Caco-2 (cell line): ENCODE data around the gene FBXW4. TPM values are rescaled to one million over a fixed set of nuclear protein-coding genes. Genes with fewer than 3 reads are reported as not detected.

Experiments
- BruUV-seq: library from RNA; stranded (reverse); fragments of 400-500 nt; replicated peaks from 2 replicates; lab custom pipeline; 2021; lab: Mats Ljungman, UMichigan
- CTCF ChIA-PET: fragments of 300-600 bp; sonication (Branson Sonifier 250); formaldehyde crosslinking; loops from one replicate; lab custom pipeline; 2022; ENCODE audit warnings: antibody characterized with exemption; lab: Charles Lee
- POLR2A ChIA-PET: fragments of 300-600 bp; sonication (Branson Sonifier 250); formaldehyde crosslinking; loops from one replicate; lab custom pipeline; 2022; ENCODE audit warnings: antibody characterized with exemption; lab: Charles Lee
- DNase-seq, 2 experiments: peaks; one replicate each; pipeline versions ENCODE4 v3.0.0 to v3.0.0-alpha.2; 2020 to 2022
- H3K27me3 ChIP-seq: replicated peaks from 2 replicates; pipeline ENCODE4 v1.6.0; 2011; ENCODE audit warnings: low read length; ENCODE audit not compliant: control insufficient read depth, insufficient read depth
- H3K36me3 ChIP-seq: 2 replicates; pipeline ENCODE4 v1.5.1; 2011; ENCODE audit warnings: low read length; ENCODE audit not compliant: control insufficient read depth, insufficient read depth
- H3K4me1 ChIP-seq: fragments of 250-450 bp; sonication (Bioruptor Pico); 2 replicates; pipeline ENCODE4 v1.5.1; 2020; ENCODE audit warnings: mild to moderate bottlenecking
- H3K4me3 ChIP-seq: 2 replicates; pipeline ENCODE4 v1.5.1; 2011; ENCODE audit warnings: low read depth, mild to moderate bottlenecking, control low read depth, low read length
- H3K9me3 ChIP-seq: fragments of 250-450 bp; sonication (Bioruptor Pico); 2 replicates; pipeline ENCODE4 v1.5.1; 2020; ENCODE audit warnings: mild to moderate bottlenecking, moderate library complexity
- H3K27ac Mint-ChIP-seq: one replicate; pipeline ENCODE4 v1.8.0; 2022; ENCODE audit warnings: mixed read lengths; ENCODE audit not compliant: unreplicated experiment
- H3K27me3 Mint-ChIP-seq: one replicate; pipeline ENCODE4 v1.8.0; 2022; ENCODE audit warnings: mixed read lengths; ENCODE audit not compliant: insufficient read depth, unreplicated experiment
- H3K36me3 Mint-ChIP-seq: one replicate; pipeline ENCODE4 v1.8.0; 2022; ENCODE audit warnings: mild to moderate bottlenecking, mixed read lengths; ENCODE audit not compliant: insufficient read depth, unreplicated experiment
- H3K4me1 Mint-ChIP-seq: one replicate; pipeline ENCODE4 v1.8.0; 2022; ENCODE audit warnings: low read depth, mixed read lengths; ENCODE audit not compliant: unreplicated experiment
- H3K4me3 Mint-ChIP-seq: one replicate; pipeline ENCODE4 v1.8.0; 2022; ENCODE audit warnings: mild to moderate bottlenecking, moderate library complexity, mixed read lengths; ENCODE audit not compliant: unreplicated experiment
- H3K9me3 Mint-ChIP-seq: one replicate; pipeline ENCODE4 v1.8.0; 2022; ENCODE audit warnings: mixed read lengths; ENCODE audit not compliant: unreplicated experiment
- intact Hi-C: fragments of 100-400 bp; cut with micrococcal nuclease; formaldehyde crosslinking; loops from one replicate; pipeline ENCODE4 v1.10.0; 2022; ENCODE audit not compliant: unreplicated experiment
- total RNA-seq: library from RNA; stranded (reverse); gene quantifications from 2 replicates; pipeline ENCODE4 v1.2.3, GENCODE V29; 2022
- TF ChIP-seq, protein P1 (sequence below), 2 experiments: fragments of 200-600 bp in 1 of 2; IDR thresholded peaks; 1 replicate in 1 of 2; 2 replicates in 1 of 2; pipeline versions ENCODE4 v1.5.1 to v1.8.0; 2011 to 2022; ENCODE audit warnings: antibody characterized with exemption in 1 of 2, control low read depth in 1 of 2, inconsistent platforms in 1 of 2, low read depth in 1 of 2, low read length in 1 of 2, mild to moderate bottlenecking in 1 of 2, moderate library complexity in 1 of 2; ENCODE audit not compliant: insufficient read depth in 1 of 2, severe bottlenecking in 1 of 2, unreplicated experiment in 1 of 2

FBXW4 gene
- total RNA-seq, 1 experiment from 2014 or later: 44.0 TPM

DNA sequence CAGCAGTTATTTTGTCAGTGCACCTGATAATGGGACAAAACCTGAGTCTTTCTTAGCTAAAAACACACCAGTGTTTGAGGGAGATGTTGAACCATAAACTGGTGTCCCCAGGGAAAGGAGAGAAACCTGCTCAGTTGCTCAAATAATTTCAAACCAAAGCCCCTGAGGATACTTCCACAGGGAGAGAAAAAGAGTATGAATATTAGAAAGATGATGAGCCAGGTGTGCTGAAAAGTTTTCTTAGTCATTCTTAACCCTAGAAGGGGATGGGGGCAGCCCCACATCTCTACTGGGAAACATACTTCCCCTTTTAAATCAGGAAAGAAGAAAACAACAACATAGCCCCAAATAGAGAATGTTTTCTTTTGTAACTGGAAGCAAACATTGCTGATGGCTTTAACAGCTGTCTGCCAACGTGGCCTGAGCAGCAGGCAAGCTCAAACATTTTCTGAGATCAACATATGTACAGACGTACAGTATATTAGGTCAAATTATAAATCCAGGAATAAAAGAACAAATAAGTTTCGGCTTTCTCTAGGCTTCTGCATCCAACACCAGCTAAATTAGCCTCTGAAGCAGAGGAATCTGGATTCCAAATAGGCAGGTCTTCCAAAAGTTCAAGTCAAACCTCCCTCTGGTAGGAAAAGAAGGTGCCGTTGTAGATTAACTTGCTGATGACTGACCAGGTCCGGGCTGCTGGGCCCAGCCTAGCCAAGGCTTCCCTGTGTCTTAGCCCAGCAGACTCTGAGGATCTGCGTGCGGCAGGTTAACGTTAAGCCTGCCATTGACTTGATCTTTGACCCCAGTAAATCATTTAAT, 30.5 kb upstream of the FBXW4 start:
- ChIA-PET POLR2A (no interaction called here), CTCF (interaction anchor here (1.0 kb wide), 1 partner anchor 123 kb away, joined by 7 read pairs; no protein-coding TSS in a partner anchor)
- Histone ChIP-seq H3K27me3 (no peaks in the 10 kb centered on the region), H3K4me1 (peaks cover 20% of the 10 kb centered on the region), H3K9me3 (no peaks in the 10 kb centered on the region), H3K36me3 (no peaks in the 10 kb centered on the region), H3K4me3 (no peak overlapping the region)
- peaks cover 20% of the 10 kb centered on the region for H3K4me1 Mint-ChIP-seq
- no peaks in the 10 kb centered on the region for H3K9me3 Mint-ChIP-seq
- intact Hi-C loops: loop anchor here (5.0 kb wide), 1 partner anchor 52 kb away; the partner anchor contains the start of gene FGF8
- H3K4me3 Mint-ChIP-seq: no peak overlapping the region
- no peaks in the 10 kb centered on the region for H3K27me3 Mint-ChIP-seq
- DNase-seq: peak; percentile 36 to 59
- TF ChIP-seq, protein P1, sequence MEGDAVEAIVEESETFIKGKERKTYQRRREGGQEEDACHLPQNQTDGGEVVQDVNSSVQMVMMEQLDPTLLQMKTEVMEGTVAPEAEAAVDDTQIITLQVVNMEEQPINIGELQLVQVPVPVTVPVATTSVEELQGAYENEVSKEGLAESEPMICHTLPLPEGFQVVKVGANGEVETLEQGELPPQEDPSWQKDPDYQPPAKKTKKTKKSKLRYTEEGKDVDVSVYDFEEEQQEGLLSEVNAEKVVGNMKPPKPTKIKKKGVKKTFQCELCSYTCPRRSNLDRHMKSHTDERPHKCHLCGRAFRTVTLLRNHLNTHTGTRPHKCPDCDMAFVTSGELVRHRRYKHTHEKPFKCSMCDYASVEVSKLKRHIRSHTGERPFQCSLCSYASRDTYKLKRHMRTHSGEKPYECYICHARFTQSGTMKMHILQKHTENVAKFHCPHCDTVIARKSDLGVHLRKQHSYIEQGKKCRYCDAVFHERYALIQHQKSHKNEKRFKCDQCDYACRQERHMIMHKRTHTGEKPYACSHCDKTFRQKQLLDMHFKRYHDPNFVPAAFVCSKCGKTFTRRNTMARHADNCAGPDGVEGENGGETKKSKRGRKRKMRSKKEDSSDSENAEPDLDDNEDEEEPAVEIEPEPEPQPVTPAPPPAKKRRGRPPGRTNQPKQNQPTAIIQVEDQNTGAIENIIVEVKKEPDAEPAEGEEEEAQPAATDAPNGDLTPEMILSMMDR (IDR thresholded peaks at IDR 0.05; ENCODE audit: insufficient read depth in 1 of 2, low read depth in 1 of 2, low read length in 1 of 2, severe bottlenecking in 1 of 2, unreplicated experiment in 1 of 2): no peak
- H3K27ac Mint-ChIP-seq: peak overlapping the region; percentile 43
- H3K36me3 Mint-ChIP-seq: peaks cover 12% of the 10 kb centered on the region
- no TSS peak for BruUV-seq

DNA sequence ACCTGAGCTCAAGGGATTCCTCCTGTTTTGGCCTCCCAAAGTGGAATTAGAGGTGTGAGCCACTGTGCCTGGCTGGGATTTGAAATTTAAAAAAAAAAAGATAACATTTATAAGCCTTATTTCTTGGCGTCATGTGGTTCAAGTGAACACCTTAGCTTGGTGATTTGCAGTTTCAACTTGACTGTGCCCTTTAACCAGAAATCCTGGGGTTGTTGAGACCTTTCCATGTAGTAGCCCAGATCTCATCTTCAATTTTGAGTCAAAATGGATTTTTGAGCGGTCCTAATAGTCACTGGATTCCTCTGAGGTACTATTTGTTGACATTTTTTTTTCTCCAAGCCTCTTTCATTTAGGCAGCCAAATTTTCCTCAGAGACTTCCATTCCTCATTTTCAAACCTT, 29.5 kb upstream of the FBXW4 start:
- CTCF ChIA-PET: interaction anchor here (0.7 kb wide), 1 partner anchor 261 kb away, joined by 3 read pairs; no protein-coding TSS in a partner anchor
- Mint-ChIP-seq H3K4me1 (peaks cover 20% of the 10 kb centered on the region), H3K36me3 (peaks cover 7% of the 10 kb centered on the region), H3K27me3 (no peaks in the 10 kb centered on the region), H3K4me3 (no peak overlapping the region), H3K9me3 (no peaks in the 10 kb centered on the region), H3K27ac (peak overlapping the region; percentile 43)
- intact Hi-C loops: no loop called here
- POLR2A ChIA-PET: no interaction called here
- Histone ChIP-seq H3K4me1 (peaks cover 20% of the 10 kb centered on the region), H3K36me3 (no peaks in the 10 kb centered on the region), H3K9me3 (no peaks in the 10 kb centered on the region), H3K4me3 (no peak overlapping the region), H3K27me3 (no peaks in the 10 kb centered on the region)
- no TSS peak for BruUV-seq
- TF ChIP-seq, protein P1 (IDR thresholded peaks at IDR 0.05; ENCODE audit: insufficient read depth in 1 of 2, low read depth in 1 of 2, low read length in 1 of 2, severe bottlenecking in 1 of 2, unreplicated experiment in 1 of 2): no peak
- DNase-seq: no peak

DNA sequence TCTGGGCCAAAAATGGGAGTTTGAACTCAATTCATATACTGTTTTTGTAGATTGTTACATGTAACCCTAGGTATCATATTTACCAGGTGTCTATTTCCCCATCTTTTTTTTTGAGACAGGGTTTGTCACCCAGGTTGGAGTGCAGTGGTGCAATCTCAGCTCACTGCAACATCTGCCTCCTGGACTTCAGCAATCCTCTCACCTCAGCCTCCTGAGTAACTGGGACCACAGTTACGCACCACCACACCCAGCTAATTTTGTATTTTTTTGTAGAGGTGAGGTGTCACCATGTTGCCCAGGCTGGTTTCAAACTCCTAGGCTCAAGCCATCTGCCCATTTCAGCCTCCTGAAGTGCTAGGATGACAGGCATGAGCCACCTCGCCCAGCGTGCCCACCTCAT, 28.2 kb upstream of the FBXW4 start:
- H3K27me3 Mint-ChIP-seq: no peaks in the 10 kb centered on the region
- ChIA-PET CTCF (interaction anchor here (0.6 kb wide), 1 partner anchor 354 kb away, joined by 5 read pairs; no protein-coding TSS in a partner anchor), POLR2A (no interaction called here)
- H3K36me3 Mint-ChIP-seq: peaks cover 7% of the 10 kb centered on the region
- Histone ChIP-seq H3K4me1 (peaks cover 20% of the 10 kb centered on the region), H3K9me3 (no peaks in the 10 kb centered on the region), H3K27me3 (no peaks in the 10 kb centered on the region), H3K4me3 (no peak overlapping the region), H3K36me3 (no peaks in the 10 kb centered on the region)
- no peak for DNase-seq
- no peak overlapping the region for H3K27ac Mint-ChIP-seq
- H3K9me3 Mint-ChIP-seq: no peaks in the 10 kb centered on the region
- BruUV-seq: no TSS peak
- intact Hi-C loops: no loop called here
- TF ChIP-seq, protein P1 (IDR thresholded peaks at IDR 0.05; ENCODE audit: insufficient read depth in 1 of 2, low read depth in 1 of 2, low read length in 1 of 2, severe bottlenecking in 1 of 2, unreplicated experiment in 1 of 2): no peak
- H3K4me1 Mint-ChIP-seq: peaks cover 20% of the 10 kb centered on the region
- H3K4me3 Mint-ChIP-seq: no peak overlapping the region
